Hepatocyte (in vitro differentiated cells): ENCODE results near the gene TGM2. TPM values are rescaled to one million over a fixed set of nuclear protein-coding genes. Genes with fewer than 3 reads are reported as not detected.

Experiments used
- DNase-seq: peaks from one replicate; pipeline ENCODE4 v3.0.0-alpha.2; 2016; ENCODE audit warnings: low spot score
- H2AFZ ChIP-seq: fragments of 200-600 bp; sonication (generic); 2 replicates; pipeline ENCODE4 v1.6.0; 2016; ENCODE audit warnings: antibody characterized with exemption, mild to moderate bottlenecking
- H3K27ac ChIP-seq: fragments of 200-600 bp; sonication (generic); 2 replicates; pipeline ENCODE4 v1.5.1; 2016; ENCODE audit warnings: mild to moderate bottlenecking
- H3K27me3 ChIP-seq: fragments of 200-600 bp; sonication (generic); 2 replicates; pipeline ENCODE4 v1.6.1; 2016
- H3K36me3 ChIP-seq: fragments of 200-600 bp; sonication (generic); replicated peaks from 2 replicates; pipeline ENCODE4 v1.5.1; 2016; ENCODE audit warnings: low read depth; ENCODE audit not compliant: insufficient read depth
- H3K4me1 ChIP-seq: fragments of 200-600 bp; sonication (generic); 2 replicates; pipeline ENCODE4 v1.5.1; 2016; ENCODE audit warnings: mild to moderate bottlenecking, moderate library complexity; ENCODE audit not compliant: insufficient read depth
- H3K4me2 ChIP-seq: fragments of 200-600 bp; sonication (generic); 2 replicates; pipeline ENCODE4 v1.6.0; 2016
- H3K4me3 ChIP-seq: fragments of 200-600 bp; sonication (generic); 2 replicates; pipeline ENCODE4 v1.5.1; 2016; ENCODE audit warnings: mild to moderate bottlenecking
- H3K79me2 ChIP-seq: fragments of 200-600 bp; sonication (generic); 2 replicates; pipeline ENCODE4 v1.6.0; 2017; ENCODE audit warnings: mild to moderate bottlenecking
- H3K9me2 ChIP-seq: fragments of 200-600 bp; sonication (generic); replicated peaks from 2 replicates; pipeline ENCODE4 v1.6.0; 2017; ENCODE audit warnings: mild to moderate bottlenecking; ENCODE audit not compliant: insufficient read depth
- H3K9me3 ChIP-seq: fragments of 200-600 bp; sonication (generic); 2 replicates; pipeline ENCODE4 v1.5.1; 2016; ENCODE audit warnings: low read depth, mild to moderate bottlenecking
- H4K20me1 ChIP-seq: fragments of 200-600 bp; sonication (generic); 2 replicates; pipeline ENCODE4 v1.6.0; 2016; ENCODE audit warnings: mild to moderate bottlenecking; ENCODE audit not compliant: insufficient read depth, poor library complexity, severe bottlenecking
- EZH2 ChIP-seq: fragments of 200-600 bp; sonication (generic); IDR thresholded peaks from 2 replicates; pipeline ENCODE4 v1.6.1; 2016; ENCODE audit warnings: antibody characterized with exemption, mild to moderate bottlenecking, borderline replicate concordance
- EZH2phosphoT487 ChIP-seq: fragments of 200-600 bp; sonication (generic); IDR thresholded peaks from one replicate; pipeline ENCODE4 v1.6.1; 2018; ENCODE audit warnings: antibody characterized with exemption, mild to moderate bottlenecking, low read depth, moderate library complexity; ENCODE audit not compliant: unreplicated experiment, severe bottlenecking
- WGBS: methylation state at CpG from one replicate; pipeline ENCODE4 v1.1.6; 2016; ENCODE audit warnings: low lambda C conversion rate; ENCODE audit errors: missing lambda C conversion rate; 5-methylcytosine and 5-hydroxymethylcytosine counted together
- polyA plus RNA-seq: library from polyadenylated mRNA; unstranded; fragments of >200 nt; fragmentation: Nextera tagmentation; extraction: Ambion mirVana; gene quantifications from 2 replicates; pipeline ENCODE4 v1.2.1, GENCODE V29; 2016
- total RNA-seq: library from RNA; depleted of rRNA; stranded (reverse); fragments of >200 nt; gene quantifications from 2 replicates; pipeline ENCODE4 v1.2.3, GENCODE V29; 2014
- TF ChIP-seq, protein P1 (sequence below): fragments of 200-600 bp; sonication (generic); IDR thresholded peaks from 2 replicates; pipeline ENCODE4 v1.5.1; 2016; ENCODE audit warnings: antibody characterized with exemption, mild to moderate bottlenecking; ENCODE audit not compliant: poor library complexity

TGM2 gene
- total and polyA plus RNA-seq, 2 experiments from 2014 or later: 85.8 to 133 TPM

GRCh38 chr20:38193586-38194105 is 28.6 kb upstream of the TGM2 start:
- no peak overlapping the region for H3K4me3 ChIP-seq
- WGBS: 91% methylated on average over 4 of the region's 4 CpGs

DNA sequence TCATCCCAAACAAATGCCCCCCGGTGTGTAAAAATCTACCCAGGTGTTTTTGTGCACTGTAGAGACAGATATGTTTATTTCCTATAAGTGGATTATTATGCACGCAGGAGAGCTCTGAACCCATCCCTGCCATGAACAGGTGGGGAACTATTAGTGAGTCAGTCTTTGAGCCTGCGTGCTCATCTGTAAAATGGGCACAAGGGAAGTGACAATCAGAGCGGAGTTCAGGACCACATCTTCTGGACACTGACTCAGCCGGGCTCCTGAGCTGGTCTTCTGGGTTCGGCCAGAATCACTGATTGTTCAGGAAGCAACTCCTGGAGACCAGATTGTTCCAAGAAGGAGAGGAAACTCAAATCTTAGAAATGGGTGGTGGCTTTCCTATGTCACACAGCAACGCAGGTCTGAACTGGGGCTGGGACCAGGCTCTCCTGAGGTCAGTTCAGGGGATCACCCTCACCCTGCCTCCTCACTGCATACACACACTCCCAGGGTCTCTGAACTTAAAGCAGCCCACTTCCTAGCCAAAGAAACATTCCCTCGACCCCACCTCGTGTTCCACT is 27.3 kb upstream of the TGM2 start:
- H3K4me3 ChIP-seq: no peak overlapping the region
- TF ChIP-seq EZH2phosphoT487 (no peak), EZH2 (no peak)
- TF ChIP-seq, protein P1, sequence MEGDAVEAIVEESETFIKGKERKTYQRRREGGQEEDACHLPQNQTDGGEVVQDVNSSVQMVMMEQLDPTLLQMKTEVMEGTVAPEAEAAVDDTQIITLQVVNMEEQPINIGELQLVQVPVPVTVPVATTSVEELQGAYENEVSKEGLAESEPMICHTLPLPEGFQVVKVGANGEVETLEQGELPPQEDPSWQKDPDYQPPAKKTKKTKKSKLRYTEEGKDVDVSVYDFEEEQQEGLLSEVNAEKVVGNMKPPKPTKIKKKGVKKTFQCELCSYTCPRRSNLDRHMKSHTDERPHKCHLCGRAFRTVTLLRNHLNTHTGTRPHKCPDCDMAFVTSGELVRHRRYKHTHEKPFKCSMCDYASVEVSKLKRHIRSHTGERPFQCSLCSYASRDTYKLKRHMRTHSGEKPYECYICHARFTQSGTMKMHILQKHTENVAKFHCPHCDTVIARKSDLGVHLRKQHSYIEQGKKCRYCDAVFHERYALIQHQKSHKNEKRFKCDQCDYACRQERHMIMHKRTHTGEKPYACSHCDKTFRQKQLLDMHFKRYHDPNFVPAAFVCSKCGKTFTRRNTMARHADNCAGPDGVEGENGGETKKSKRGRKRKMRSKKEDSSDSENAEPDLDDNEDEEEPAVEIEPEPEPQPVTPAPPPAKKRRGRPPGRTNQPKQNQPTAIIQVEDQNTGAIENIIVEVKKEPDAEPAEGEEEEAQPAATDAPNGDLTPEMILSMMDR: no peak

More at GRCh38 chr20:38193586-38194105, 28.6 kb upstream of the TGM2 start:
- TF ChIP-seq EZH2phosphoT487: no peak
- TF ChIP-seq, protein P1: no peak
- no peak for TF ChIP-seq EZH2
- Histone ChIP-seq H3K27me3 (no peaks in the 10 kb centered on the region), H2AFZ (no peak overlapping the region), H3K4me2 (no peak overlapping the region), H3K36me3 (no peaks in the 10 kb centered on the region), H3K79me2 (no peaks in the 10 kb centered on the region), H3K27ac (no peak overlapping the region), H3K4me1 (peaks cover 9% of the 10 kb centered on the region), H3K9me3 (no peaks in the 10 kb centered on the region), H3K9me2 (no peaks in the 10 kb centered on the region), H4K20me1 (no peaks in the 10 kb centered on the region)
- DNase-seq: no peak

GRCh38 chr20:38191654-38192053 is 26.6 kb upstream of the TGM2 start:
- H2AFZ ChIP-seq: no peak overlapping the region

More for the DNA sequence above, 27.3 kb upstream of the TGM2 start:
- Histone ChIP-seq H3K27me3 (no peaks in the 10 kb centered on the region), H3K4me1 (peaks cover 9% of the 10 kb centered on the region), H2AFZ (no peak overlapping the region), H4K20me1 (no peaks in the 10 kb centered on the region), H3K27ac (no peak overlapping the region), H3K79me2 (no peaks in the 10 kb centered on the region), H3K4me2 (no peak overlapping the region), H3K9me3 (no peaks in the 10 kb centered on the region), H3K9me2 (no peaks in the 10 kb centered on the region), H3K36me3 (no peaks in the 10 kb centered on the region)
- no peak for DNase-seq
- 93% methylated on average over 9 of the region's 9 CpGs for WGBS

More at GRCh38 chr20:38191654-38192053, 26.6 kb upstream of the TGM2 start:
- DNase-seq: no peak
- Histone ChIP-seq H3K79me2 (no peaks in the 10 kb centered on the region), H3K4me2 (no peak overlapping the region), H3K4me3 (no peak overlapping the region), H3K27me3 (no peaks in the 10 kb centered on the region), H3K36me3 (no peaks in the 10 kb centered on the region), H3K9me3 (no peaks in the 10 kb centered on the region), H3K4me1 (peaks cover 9% of the 10 kb centered on the region), H4K20me1 (no peaks in the 10 kb centered on the region), H3K9me2 (no peaks in the 10 kb centered on the region), H3K27ac (no peak overlapping the region)
- TF ChIP-seq, protein P1: no peak
- 75% methylated on average over 5 of the region's 5 CpGs for WGBS
